Spleen (tissue), 11 donors: Measurements from ENCODE around the gene RPS3. TPM values are rescaled to one million over a fixed set of nuclear protein-coding genes. Genes with fewer than 3 reads are reported as not detected.
"Not testable (repeated sequence)": the region's sequence is repeated elsewhere in the genome, so short reads cannot be mapped to it uniquely, and the experiment has no call there.

Experiments used
- DNase-seq: peaks from one replicate; pipeline ENCODE4 v3.0.0-alpha.2; 2020
- H3K27ac ChIP-seq, 8 donors: fragments of 200-600 bp; sonication (generic) in 7 of 8; 1 replicate in 4 of 8; 2 replicates in 4 of 8; pipeline versions ENCODE4 v1.5.0 to v1.8.0; 2016 to 2021; ENCODE audit warnings: inconsistent platforms in 4 of 8, mild to moderate bottlenecking in 4 of 8, moderate library complexity in 1 of 8
- H3K27me3 ChIP-seq, 7 donors: fragments of 200-600 bp; sonication (generic) in 6 of 7; replicated peaks in 1 of 7; 1 replicate in 4 of 7; 2 replicates in 3 of 7; pipeline versions ENCODE4 v1.5.0 to v1.8.0; 2016 to 2021; ENCODE audit warnings: inconsistent platforms in 3 of 7, mild to moderate bottlenecking in 1 of 7
- H3K36me3 ChIP-seq, 6 donors: fragments of 200-600 bp; sonication (generic) in 5 of 6; 1 replicate in 4 of 6; 2 replicates in 2 of 6; pipeline versions ENCODE4 v1.5.0 to v1.8.0; 2016 to 2021; ENCODE audit warnings: inconsistent platforms in 2 of 6
- H3K4me1 ChIP-seq, 6 donors: fragments of 200-600 bp; sonication (generic) in 5 of 6; 1 replicate in 3 of 6; 2 replicates in 3 of 6; pipeline versions ENCODE4 v1.5.0 to v1.8.0; 2016 to 2021; ENCODE audit warnings: inconsistent platforms in 3 of 6
- H3K4me3 ChIP-seq, 8 donors: fragments of 200-600 bp; sonication (generic) in 7 of 8; 1 replicate in 4 of 8; 2 replicates in 4 of 8; pipeline versions ENCODE4 v1.5.0 to v1.8.0; 2016 to 2021; ENCODE audit warnings: inconsistent platforms in 4 of 8, mild to moderate bottlenecking in 4 of 8, moderate library complexity in 2 of 8
- H3K9me3 ChIP-seq, 8 donors: fragments of 200-600 bp; sonication (generic) in 7 of 8; 1 replicate in 4 of 8; 2 replicates in 4 of 8; pipeline versions ENCODE4 v1.5.0 to v1.8.0; 2016 to 2021; ENCODE audit warnings: inconsistent platforms in 4 of 8
- POLR2A ChIP-seq, 3 donors: fragments of 450-650 bp; IDR thresholded peaks; one replicate each; pipeline ENCODE4 v1.5.1; 2017; ENCODE audit warnings: antibody characterized with exemption in 3 of 3, mild to moderate bottlenecking in 1 of 3
- POLR2AphosphoS5 ChIP-seq, 3 donors: sonication (generic); formaldehyde crosslinking; IDR thresholded peaks; one replicate each; pipeline ENCODE4 v1.5.1; 2017; ENCODE audit warnings: antibody characterized with exemption in 3 of 3
- WGBS, 5 donors: extraction: QIAGEN DNeasy Blood & Tissue Kit in 3 of 5; methylation state at CpG; one replicate each; pipeline versions ENCODE4 v1.1.5 to v1.1.7; 2013 to 2018; 5-methylcytosine and 5-hydroxymethylcytosine counted together
- intact Hi-C: fragments of 100-400 bp; cut with DNase I; formaldehyde crosslinking; loops from one replicate; pipeline ENCODE4 v1.15.0; 2023; ENCODE audit warnings: low total_unique reads
- polyA plus RNA-seq, 3 donors: library from polyadenylated mRNA; stranded (reverse); fragments of 200-250 nt; gene quantifications; one replicate each; pipeline ENCODE4 v1.2.1, GENCODE V29; 2013
- total RNA-seq, 7 donors: library from RNA; depleted of rRNA in 3 of 7; stranded (reverse); fragments of >200 nt in 3 of 7; fragmentation: NEBNext Ultra II Directional in 4 of 7; extraction: Animal tissue kit (Norgen Biotek cat#: 25700) in 4 of 7; gene quantifications; one replicate each; pipeline versions ENCODE4 v1.1.0 to v1.2.1, GENCODE V29; 2016 to 2021
- TF ChIP-seq, protein P1 (sequence below), 11 experiments: fragments of 200-600 bp in 7 of 11; fragments of 450-650 bp in 4 of 11; sonication (generic) in 4 of 11; IDR thresholded peaks in 8 of 11; conservative IDR thresholded peaks in 3 of 11; 1 replicate in 7 of 11; 2 replicates in 4 of 11; pipeline versions ENCODE4 v1.4.0 to v1.8.0; 2016 to 2021; ENCODE audit warnings: antibody characterized with exemption in 11 of 11, inconsistent platforms in 4 of 11, mild to moderate bottlenecking in 1 of 11
- donor health status: healthy with polysubstance abuse.
- donor health status: DM: no; HTN: no; CAD: no; lungs with moderate emphysema.
- donor health status: DM: no; HTN: no; CAD: no.
- donor health status: Bipolar disorder and iron deficiency.
- donor health status: healthy.
- donor health status: DM: no; HTN: no; CAD: no.
- donor health status: DM: yes; HTN: yes; CAD: no.

RPS3 gene
- total and polyA plus RNA-seq, 10 donors, result 1,482 to 5,449 (median 2,352) TPM

- peaks cover 34 to 95% (median 83%) of the 10 kb centered on the region in 6 donors for H3K4me1 ChIP-seq
- peak overlapping the region in 1 of 8 donors; percentile 51 for H3K27ac ChIP-seq
- no peaks in the 10 kb centered on the region for H3K9me3 ChIP-seq
- no peaks in the 10 kb centered on the region for H3K27me3 ChIP-seq
- peak; percentile 39 for DNase-seq
- no peak overlapping the region for H3K4me3 ChIP-seq
- intact Hi-C loops, result no loop called here
- 80 to 92% (median 82%) methylated on average over 15 of the region's 15 CpGs for WGBS, 5 donors
- TF ChIP-seq POLR2AphosphoS5 (IDR thresholded peaks at IDR 0.05) (no peak), POLR2A (IDR thresholded peaks at IDR 0.05) (no peak)
- TF ChIP-seq, protein P1, sequence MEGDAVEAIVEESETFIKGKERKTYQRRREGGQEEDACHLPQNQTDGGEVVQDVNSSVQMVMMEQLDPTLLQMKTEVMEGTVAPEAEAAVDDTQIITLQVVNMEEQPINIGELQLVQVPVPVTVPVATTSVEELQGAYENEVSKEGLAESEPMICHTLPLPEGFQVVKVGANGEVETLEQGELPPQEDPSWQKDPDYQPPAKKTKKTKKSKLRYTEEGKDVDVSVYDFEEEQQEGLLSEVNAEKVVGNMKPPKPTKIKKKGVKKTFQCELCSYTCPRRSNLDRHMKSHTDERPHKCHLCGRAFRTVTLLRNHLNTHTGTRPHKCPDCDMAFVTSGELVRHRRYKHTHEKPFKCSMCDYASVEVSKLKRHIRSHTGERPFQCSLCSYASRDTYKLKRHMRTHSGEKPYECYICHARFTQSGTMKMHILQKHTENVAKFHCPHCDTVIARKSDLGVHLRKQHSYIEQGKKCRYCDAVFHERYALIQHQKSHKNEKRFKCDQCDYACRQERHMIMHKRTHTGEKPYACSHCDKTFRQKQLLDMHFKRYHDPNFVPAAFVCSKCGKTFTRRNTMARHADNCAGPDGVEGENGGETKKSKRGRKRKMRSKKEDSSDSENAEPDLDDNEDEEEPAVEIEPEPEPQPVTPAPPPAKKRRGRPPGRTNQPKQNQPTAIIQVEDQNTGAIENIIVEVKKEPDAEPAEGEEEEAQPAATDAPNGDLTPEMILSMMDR (IDR thresholded peaks at IDR 0.05 in 8 of 11, conservative IDR thresholded peaks at IDR 0.05 in 3 of 11), result no peak
- peaks cover 4 to 84% (median 75%) of the 10 kb centered on the region in 6 donors for H3K36me3 ChIP-seq
Observed at GRCh38 chr11:75403983-75404658, 4.8 kb downstream of the RPS3 start.

GRCh38 chr11:75406338-75406777, 7.0 kb downstream of the RPS3 start:
- H3K9me3 ChIP-seq, result no peaks in the 10 kb centered on the region
- H3K4me1 ChIP-seq, result peaks cover 27 to 77% (median 68%) of the 10 kb centered on the region in 6 donors
- DNase-seq, result peak; percentile 37
- peaks cover 4 to 84% (median 69%) of the 10 kb centered on the region in 6 donors for H3K36me3 ChIP-seq
- WGBS, 5 donors, result 40 to 78% (median 50%) methylated on average over 1 of the region's 1 CpG
- intact Hi-C loops, result no loop called here
- no peaks in the 10 kb centered on the region for H3K27me3 ChIP-seq
- no peak overlapping the region for H3K4me3 ChIP-seq
- peak in 1 of 3 donors; percentile 94 for TF ChIP-seq POLR2AphosphoS5 (IDR thresholded peaks at IDR 0.05)
- TF ChIP-seq, protein P1 (IDR thresholded peaks at IDR 0.05 in 8 of 11, conservative IDR thresholded peaks at IDR 0.05 in 3 of 11), result no peak
- peak overlapping the region in 4 of 8 donors; percentile 32 to 55 (median 40) for H3K27ac ChIP-seq

- no peak for TF ChIP-seq POLR2A (IDR thresholded peaks at IDR 0.05)
- TF ChIP-seq, protein P1 (IDR thresholded peaks at IDR 0.05 in 8 of 11, conservative IDR thresholded peaks at IDR 0.05 in 3 of 11), result no peak
- no peak for TF ChIP-seq POLR2AphosphoS5 (IDR thresholded peaks at IDR 0.05)
- H3K27me3 ChIP-seq, result no peaks in the 10 kb centered on the region
- H3K4me3 ChIP-seq, result no peak overlapping the region
- H3K27ac ChIP-seq, result no peak overlapping the region
- peaks cover 11 to 69% (median 44%) of the 10 kb centered on the region in 6 donors for H3K4me1 ChIP-seq
- peaks cover 4 to 84% (median 62%) of the 10 kb centered on the region in 6 donors for H3K36me3 ChIP-seq
- 71 to 83% (median 76%) methylated on average over 2 of the region's 2 CpGs for WGBS, 5 donors
- no peak for DNase-seq
- no peaks in the 10 kb centered on the region for H3K9me3 ChIP-seq
- intact Hi-C loops, result no loop called here
Observed at GRCh38 chr11:75408957-75409219, 9.6 kb downstream of the RPS3 start.

- peak in 1 of 3 donors; percentile 5 for TF ChIP-seq POLR2AphosphoS5 (IDR thresholded peaks at IDR 0.05)
- peak; percentile 21 for DNase-seq
- Histone ChIP-seq H3K36me3 (peaks cover 4 to 84% (median 55%) of the 10 kb centered on the region in 6 donors), H3K4me1 (peaks cover 8 to 59% (median 36%) of the 10 kb centered on the region in 6 donors)
- H3K9me3 ChIP-seq, intact Hi-C loops, H3K27ac ChIP-seq, H3K4me3 ChIP-seq, H3K27me3 ChIP-seq: not testable (repeated sequence)
- WGBS, 5 donors, result 87 to 95% (median 89%) methylated on average over 10 to 28 of the region's 33 CpGs; no CpG with 5 or more reads in 1 of the 5 donors
Observed at GRCh38 chr11:75409971-75410370, 10.7 kb downstream of the RPS3 start.

DNA sequence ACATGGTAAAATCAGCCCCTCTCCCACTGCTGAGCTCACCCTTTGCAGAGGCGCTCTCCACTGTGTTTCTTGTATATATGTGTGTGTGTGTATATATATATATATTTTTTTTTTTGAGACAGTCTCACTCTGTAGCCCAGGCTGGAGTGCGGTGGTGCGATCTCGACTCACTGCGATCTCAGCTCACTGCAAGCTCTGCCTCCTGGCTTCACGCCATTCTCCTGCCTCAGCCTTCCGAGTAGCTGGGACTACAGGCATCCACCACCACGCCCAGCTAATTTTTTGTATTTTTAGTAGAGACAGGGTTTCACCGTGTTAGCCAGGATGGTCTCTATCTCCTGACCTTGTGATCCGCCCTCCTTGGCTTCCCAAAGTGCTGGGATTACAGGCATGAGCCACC, 13.8 kb downstream of the RPS3 start:
- intact Hi-C loops, H3K27ac ChIP-seq, H3K4me3 ChIP-seq, H3K27me3 ChIP-seq, DNase-seq, H3K9me3 ChIP-seq: not testable (repeated sequence)
- 70 to 86% (median 84%) methylated on average over 10 of the region's 10 CpGs for WGBS, 5 donors
- Histone ChIP-seq H3K36me3 (peaks cover 0 to 80% (median 27%) of the 10 kb centered on the region in 6 donors), H3K4me1 (peaks cover 0 to 27% (median 7%) of the 10 kb centered on the region in 6 donors)
